ENCODE results near the gene KDM5B.

GRCh38 chr1:202723708-202724107, 84.5 kb downstream of the KDM5B start:
- no peak for TF ChIP-seq CTCF (IDR thresholded peaks at IDR 0.05)
- TF ChIP-seq POLR2A (IDR thresholded peaks at IDR 0.05), result no peak
